ENCODE results near the gene ADAMTS19. TPM values are rescaled to one million over a fixed set of nuclear protein-coding genes. Genes with fewer than 3 reads are reported as not detected.

ADAMTS19 gene
- total RNA-seq, 4 donors from 2014 or later: 0.67 to 3.3 (median 1.3) TPM

DNA sequence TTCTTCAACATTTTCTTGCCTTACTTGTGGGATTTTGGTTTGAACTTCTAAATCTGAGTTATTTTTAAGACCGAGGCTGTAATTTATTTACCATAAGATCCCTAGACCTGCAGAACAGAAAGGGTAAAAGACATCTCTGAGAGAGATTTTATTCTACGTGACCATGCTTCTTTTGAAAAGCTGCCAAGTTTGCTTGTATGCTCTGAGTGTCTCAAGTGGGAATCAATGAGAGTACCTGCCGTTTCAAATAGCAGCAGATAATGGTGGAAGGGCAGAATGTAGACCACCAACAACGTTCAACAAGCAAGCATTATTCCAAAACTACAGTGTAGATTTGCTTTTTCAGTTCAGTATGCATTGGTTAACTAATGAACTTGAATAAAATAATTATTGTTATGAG is 179.2 kb downstream of the ADAMTS19 start:
- Histone ChIP-seq H3K4me3 (no peak overlapping the region), H3K27me3 (no peaks in the 10 kb centered on the region), H3K9me3 (no peaks in the 10 kb centered on the region), H3K36me3 (no peaks in the 10 kb centered on the region), H3K4me1 (no peaks in the 10 kb centered on the region), H3K27ac (no peak overlapping the region)
- TF ChIP-seq POLR2A (IDR thresholded peaks at IDR 0.05): no peak
- TF ChIP-seq, protein P1, sequence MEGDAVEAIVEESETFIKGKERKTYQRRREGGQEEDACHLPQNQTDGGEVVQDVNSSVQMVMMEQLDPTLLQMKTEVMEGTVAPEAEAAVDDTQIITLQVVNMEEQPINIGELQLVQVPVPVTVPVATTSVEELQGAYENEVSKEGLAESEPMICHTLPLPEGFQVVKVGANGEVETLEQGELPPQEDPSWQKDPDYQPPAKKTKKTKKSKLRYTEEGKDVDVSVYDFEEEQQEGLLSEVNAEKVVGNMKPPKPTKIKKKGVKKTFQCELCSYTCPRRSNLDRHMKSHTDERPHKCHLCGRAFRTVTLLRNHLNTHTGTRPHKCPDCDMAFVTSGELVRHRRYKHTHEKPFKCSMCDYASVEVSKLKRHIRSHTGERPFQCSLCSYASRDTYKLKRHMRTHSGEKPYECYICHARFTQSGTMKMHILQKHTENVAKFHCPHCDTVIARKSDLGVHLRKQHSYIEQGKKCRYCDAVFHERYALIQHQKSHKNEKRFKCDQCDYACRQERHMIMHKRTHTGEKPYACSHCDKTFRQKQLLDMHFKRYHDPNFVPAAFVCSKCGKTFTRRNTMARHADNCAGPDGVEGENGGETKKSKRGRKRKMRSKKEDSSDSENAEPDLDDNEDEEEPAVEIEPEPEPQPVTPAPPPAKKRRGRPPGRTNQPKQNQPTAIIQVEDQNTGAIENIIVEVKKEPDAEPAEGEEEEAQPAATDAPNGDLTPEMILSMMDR (IDR thresholded peaks at IDR 0.05): no peak
- DNase-seq: no peak

DNA sequence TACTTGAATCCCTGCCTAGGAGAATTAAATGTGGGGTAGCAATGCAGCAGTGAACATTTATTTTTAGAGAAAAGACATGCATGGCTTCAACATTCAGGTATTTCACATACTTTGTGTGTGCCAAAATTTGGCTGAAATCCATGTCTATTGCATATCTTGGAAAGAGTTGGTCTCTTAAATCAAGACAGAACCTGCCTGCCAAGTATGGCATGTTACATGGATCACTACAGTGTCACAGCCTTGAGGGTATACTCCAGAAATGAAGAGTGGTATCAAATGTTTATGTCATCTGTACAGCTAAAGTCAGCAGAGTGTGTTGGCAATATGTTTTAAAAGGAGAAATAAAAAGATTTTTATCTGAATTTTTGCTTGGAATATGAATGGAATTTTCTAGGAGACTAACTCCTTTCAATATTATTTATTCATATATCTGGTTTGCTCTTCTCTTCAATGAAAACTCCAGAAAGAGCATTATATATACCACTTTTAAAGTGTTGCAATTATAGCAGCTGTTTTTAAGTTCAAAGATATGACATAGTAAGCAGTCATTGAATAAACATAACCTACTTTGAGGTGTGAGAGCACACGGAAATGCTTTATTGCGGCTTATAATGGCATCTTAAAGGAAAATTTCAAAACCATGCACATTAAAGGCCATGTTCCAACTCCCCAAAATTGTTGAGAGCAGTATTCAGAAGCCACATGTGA is 192.4 kb downstream of the ADAMTS19 start:
- no peak for TF ChIP-seq POLR2A (IDR thresholded peaks at IDR 0.05)
- Histone ChIP-seq H3K27ac (no peak overlapping the region), H3K27me3 (no peaks in the 10 kb centered on the region), H3K4me1 (no peaks in the 10 kb centered on the region), H3K36me3 (no peaks in the 10 kb centered on the region), H3K4me3 (no peak overlapping the region), H3K9me3 (no peaks in the 10 kb centered on the region)
- DNase-seq: no peak

- TF ChIP-seq POLR2A (IDR thresholded peaks at IDR 0.05): no peak
- TF ChIP-seq, protein P1 (IDR thresholded peaks at IDR 0.05): no peak
- no peaks in the 10 kb centered on the region for H3K36me3 ChIP-seq
These were observed 192.9 kb downstream of the ADAMTS19 start for GRCh38 chr5:129653057-129653375.

DNA sequence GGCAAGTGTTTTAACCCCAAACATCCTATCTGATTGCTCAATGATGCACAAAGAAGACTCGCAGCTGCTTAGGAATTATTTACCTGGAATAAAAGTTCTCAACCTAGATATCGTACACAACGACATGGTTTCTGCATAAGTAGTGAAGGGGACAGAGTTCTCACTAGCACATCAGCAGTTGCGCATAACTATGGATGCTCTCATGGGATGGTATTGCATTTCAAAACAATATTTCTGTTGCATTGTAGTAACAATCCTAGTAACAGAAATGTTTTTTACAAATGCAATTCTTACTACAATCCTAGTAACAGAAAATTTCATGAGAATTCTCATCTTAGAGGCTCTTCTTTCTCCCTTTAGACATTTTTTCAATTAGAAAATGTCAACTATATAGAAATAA is 193.3 kb downstream of the ADAMTS19 start:
- Histone ChIP-seq H3K36me3 (no peaks in the 10 kb centered on the region), H3K4me3 (no peak overlapping the region), H3K27ac (no peak overlapping the region), H3K4me1 (no peaks in the 10 kb centered on the region), H3K9me3 (no peaks in the 10 kb centered on the region), H3K27me3 (no peaks in the 10 kb centered on the region)
- no peak for TF ChIP-seq POLR2A (IDR thresholded peaks at IDR 0.05)
- TF ChIP-seq, protein P1 (IDR thresholded peaks at IDR 0.05): no peak
- no peak for DNase-seq

More at GRCh38 chr5:129653057-129653375, 192.9 kb downstream of the ADAMTS19 start:
- Histone ChIP-seq H3K27ac (no peak overlapping the region), H3K9me3 (no peaks in the 10 kb centered on the region), H3K4me3 (no peak overlapping the region), H3K4me1 (no peaks in the 10 kb centered on the region), H3K27me3 (no peaks in the 10 kb centered on the region)
- no peak for DNase-seq

GRCh38 chr5:129656952-129657351 is 196.9 kb downstream of the ADAMTS19 start:
- H3K27me3 ChIP-seq: no peaks in the 10 kb centered on the region
- TF ChIP-seq, protein P1 (IDR thresholded peaks at IDR 0.05): no peak
- no peak for TF ChIP-seq POLR2A (IDR thresholded peaks at IDR 0.05)
- H3K36me3 ChIP-seq: no peaks in the 10 kb centered on the region
- DNase-seq: no peak
- H3K4me3 ChIP-seq: no peak overlapping the region
- no peaks in the 10 kb centered on the region for H3K4me1 ChIP-seq
- H3K9me3 ChIP-seq: no peaks in the 10 kb centered on the region
- no peak overlapping the region for H3K27ac ChIP-seq

GRCh38 chr5:129658801-129659200 is 198.7 kb downstream of the ADAMTS19 start:
- Histone ChIP-seq H3K4me1 (no peaks in the 10 kb centered on the region), H3K4me3 (no peak overlapping the region), H3K36me3 (no peaks in the 10 kb centered on the region), H3K9me3 (no peaks in the 10 kb centered on the region), H3K27me3 (no peaks in the 10 kb centered on the region), H3K27ac (no peak overlapping the region)
- DNase-seq: no peak
- no peak for TF ChIP-seq POLR2A (IDR thresholded peaks at IDR 0.05)
- TF ChIP-seq, protein P1 (IDR thresholded peaks at IDR 0.05): no peak

All from Peyer's patch (tissue), 4 donors.